ENCODE results near the gene NAALADL2.

Gene NAALADL2

GRCh38 chr3:175664911-175665310 lies 805.8 kb downstream of the NAALADL2 start:
- no peak for DNase-seq (ENCODE audit: low spot score)

GRCh38 chr3:175668300-175668699 lies 809.2 kb downstream of the NAALADL2 start:
- no peak for DNase-seq (ENCODE audit: low spot score)

GRCh38 chr3:175670557-175670956 lies 811.4 kb downstream of the NAALADL2 start:
- DNase-seq (ENCODE audit: low spot score) = no peak

GRCh38 chr3:175672119-175672689 lies 813.1 kb downstream of the NAALADL2 start:
- no peak for DNase-seq (ENCODE audit: low spot score)

- no peak for DNase-seq (ENCODE audit: low spot score)
These were observed 820.4 kb downstream of the NAALADL2 start for GRCh38 chr3:175679568-175679967.

- DNase-seq (ENCODE audit: low spot score) = no peak
These were observed 833.1 kb downstream of the NAALADL2 start for GRCh38 chr3:175692256-175692655.

- DNase-seq (ENCODE audit: low spot score) = no peak
These were observed 836.1 kb downstream of the NAALADL2 start for GRCh38 chr3:175695251-175695650.

- DNase-seq (ENCODE audit: low spot score) = no peak
These were observed 843.8 kb downstream of the NAALADL2 start for GRCh38 chr3:175702956-175703355.

- DNase-seq (ENCODE audit: low spot score) = no peak
These were observed 845.4 kb downstream of the NAALADL2 start for GRCh38 chr3:175704366-175705055.

GRCh38 chr3:175713268-175713667 lies 854.1 kb downstream of the NAALADL2 start:
- no peak for DNase-seq (ENCODE audit: low spot score)

GRCh38 chr3:175716446-175716845 lies 857.3 kb downstream of the NAALADL2 start:
- no peak for DNase-seq (ENCODE audit: low spot score)

GRCh38 chr3:175726228-175726627 lies 867.1 kb downstream of the NAALADL2 start:
- DNase-seq (ENCODE audit: low spot score) = no peak

- no peak for DNase-seq (ENCODE audit: low spot score)
These were observed 869.4 kb downstream of the NAALADL2 start for GRCh38 chr3:175728566-175728965.

- DNase-seq (ENCODE audit: low spot score) = no peak
These were observed 870.3 kb downstream of the NAALADL2 start for GRCh38 chr3:175729466-175729865.

- no peak for DNase-seq (ENCODE audit: low spot score)
These were observed 872.4 kb downstream of the NAALADL2 start for GRCh38 chr3:175731543-175731942.

GRCh38 chr3:175732017-175732416 lies 872.9 kb downstream of the NAALADL2 start:
- DNase-seq (ENCODE audit: low spot score) = no peak

GRCh38 chr3:175735866-175736265 lies 876.7 kb downstream of the NAALADL2 start:
- no peak for DNase-seq (ENCODE audit: low spot score)

- DNase-seq (ENCODE audit: low spot score) = no peak
These were observed 878.8 kb downstream of the NAALADL2 start for GRCh38 chr3:175737646-175738572.

GRCh38 chr3:175741951-175742350 lies 882.8 kb downstream of the NAALADL2 start:
- no peak for DNase-seq (ENCODE audit: low spot score)

- DNase-seq (ENCODE audit: low spot score) = no peak
These were observed 884.7 kb downstream of the NAALADL2 start for GRCh38 chr3:175743733-175744400.

- DNase-seq (ENCODE audit: low spot score) = no peak
These were observed 887.2 kb downstream of the NAALADL2 start for GRCh38 chr3:175746308-175746707.

GRCh38 chr3:175748087-175748730 lies 889.1 kb downstream of the NAALADL2 start:
- DNase-seq (ENCODE audit: low spot score) = no peak
